Ovary (tissue), 3 donors: ENCODE data around the gene PDCD4.

Experiments
- POLR2A ChIP-seq: fragments of 450-650 bp; IDR thresholded peaks from one replicate; pipeline ENCODE4 v1.6.1; 2017; ENCODE audit warnings: antibody characterized with exemption, mild to moderate bottlenecking, moderate library complexity
- TF ChIP-seq, protein P1 (sequence below), 3 donors: fragments of 450-650 bp in 2 of 3; fragments of 200-600 bp in 1 of 3; IDR thresholded peaks; one replicate each; pipeline versions ENCODE4 v1.5.1 to v1.8.0; 2016 to 2022; ENCODE audit warnings: antibody characterized with exemption in 3 of 3, mild to moderate bottlenecking in 1 of 3
- donor health status: DM: no; HTN: no; CAD: no.

DNA sequence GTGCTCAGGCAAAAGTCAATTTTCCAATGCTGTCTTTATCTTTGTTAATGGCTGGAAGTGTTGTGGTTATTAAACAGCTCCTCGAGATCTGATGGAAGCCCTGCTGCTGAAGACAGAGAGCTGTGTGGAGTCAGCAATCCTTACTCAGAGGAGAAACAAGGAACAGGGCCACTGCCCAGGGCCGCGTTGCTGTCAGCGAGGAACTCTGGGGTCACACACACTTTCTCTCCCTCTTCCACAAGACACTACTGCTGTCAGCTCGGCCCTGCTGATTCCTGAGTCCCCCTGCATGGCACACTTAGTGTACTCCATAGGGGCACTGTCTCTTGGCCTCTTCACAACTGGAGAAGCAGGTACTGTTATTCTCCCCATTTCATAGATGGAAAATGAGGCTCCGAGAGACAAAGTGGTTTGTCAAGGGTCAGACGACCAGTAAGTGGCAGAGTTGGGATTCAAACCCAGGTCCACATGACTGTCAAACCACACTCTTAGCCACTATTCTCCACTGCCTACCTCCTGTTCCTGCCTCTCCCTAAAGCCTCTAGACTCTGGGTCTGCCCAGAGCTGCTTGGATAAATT is 29.3 kb upstream of the PDCD4 start:
- TF ChIP-seq, protein P1, sequence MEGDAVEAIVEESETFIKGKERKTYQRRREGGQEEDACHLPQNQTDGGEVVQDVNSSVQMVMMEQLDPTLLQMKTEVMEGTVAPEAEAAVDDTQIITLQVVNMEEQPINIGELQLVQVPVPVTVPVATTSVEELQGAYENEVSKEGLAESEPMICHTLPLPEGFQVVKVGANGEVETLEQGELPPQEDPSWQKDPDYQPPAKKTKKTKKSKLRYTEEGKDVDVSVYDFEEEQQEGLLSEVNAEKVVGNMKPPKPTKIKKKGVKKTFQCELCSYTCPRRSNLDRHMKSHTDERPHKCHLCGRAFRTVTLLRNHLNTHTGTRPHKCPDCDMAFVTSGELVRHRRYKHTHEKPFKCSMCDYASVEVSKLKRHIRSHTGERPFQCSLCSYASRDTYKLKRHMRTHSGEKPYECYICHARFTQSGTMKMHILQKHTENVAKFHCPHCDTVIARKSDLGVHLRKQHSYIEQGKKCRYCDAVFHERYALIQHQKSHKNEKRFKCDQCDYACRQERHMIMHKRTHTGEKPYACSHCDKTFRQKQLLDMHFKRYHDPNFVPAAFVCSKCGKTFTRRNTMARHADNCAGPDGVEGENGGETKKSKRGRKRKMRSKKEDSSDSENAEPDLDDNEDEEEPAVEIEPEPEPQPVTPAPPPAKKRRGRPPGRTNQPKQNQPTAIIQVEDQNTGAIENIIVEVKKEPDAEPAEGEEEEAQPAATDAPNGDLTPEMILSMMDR (IDR thresholded peaks at IDR 0.05) = no peak
- TF ChIP-seq POLR2A = no peak
